Omental fat pad (tissue), 4 donors: Measurements from ENCODE around the gene TMEM143. TPM values are rescaled to one million over a fixed set of nuclear protein-coding genes. Genes with fewer than 3 reads are reported as not detected.

ENCODE experiments used
- ATAC-seq: fragments of 150-250 bp; one replicate; pipeline ENCODE4 v1.9.1; 2016; ENCODE audit warnings: mild to moderate bottlenecking, moderate library complexity; ENCODE audit not compliant: low FRiP score
- DNase-seq: peaks from one replicate; pipeline ENCODE4 v3.0.0-alpha.2; 2019; ENCODE audit warnings: low spot score
- total RNA-seq, 4 donors: library from RNA; depleted of rRNA; stranded (reverse); fragments of >200 nt; gene quantifications; one replicate each; pipeline ENCODE4 v1.1.0, GENCODE V29; 2016
- TF ChIP-seq, protein P1 (sequence below), 3 donors: fragments of 450-650 bp; IDR thresholded peaks; one replicate each; pipeline ENCODE4 v1.5.1; 2016 to 2017; ENCODE audit warnings: antibody characterized with exemption in 3 of 3, mild to moderate bottlenecking in 3 of 3, moderate library complexity in 2 of 3

TMEM143 gene
- total RNA-seq, 4 donors from 2014 or later = 2.0 to 11.5 (median 5.1) TPM

- TF ChIP-seq, protein P1, sequence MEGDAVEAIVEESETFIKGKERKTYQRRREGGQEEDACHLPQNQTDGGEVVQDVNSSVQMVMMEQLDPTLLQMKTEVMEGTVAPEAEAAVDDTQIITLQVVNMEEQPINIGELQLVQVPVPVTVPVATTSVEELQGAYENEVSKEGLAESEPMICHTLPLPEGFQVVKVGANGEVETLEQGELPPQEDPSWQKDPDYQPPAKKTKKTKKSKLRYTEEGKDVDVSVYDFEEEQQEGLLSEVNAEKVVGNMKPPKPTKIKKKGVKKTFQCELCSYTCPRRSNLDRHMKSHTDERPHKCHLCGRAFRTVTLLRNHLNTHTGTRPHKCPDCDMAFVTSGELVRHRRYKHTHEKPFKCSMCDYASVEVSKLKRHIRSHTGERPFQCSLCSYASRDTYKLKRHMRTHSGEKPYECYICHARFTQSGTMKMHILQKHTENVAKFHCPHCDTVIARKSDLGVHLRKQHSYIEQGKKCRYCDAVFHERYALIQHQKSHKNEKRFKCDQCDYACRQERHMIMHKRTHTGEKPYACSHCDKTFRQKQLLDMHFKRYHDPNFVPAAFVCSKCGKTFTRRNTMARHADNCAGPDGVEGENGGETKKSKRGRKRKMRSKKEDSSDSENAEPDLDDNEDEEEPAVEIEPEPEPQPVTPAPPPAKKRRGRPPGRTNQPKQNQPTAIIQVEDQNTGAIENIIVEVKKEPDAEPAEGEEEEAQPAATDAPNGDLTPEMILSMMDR (IDR thresholded peaks at IDR 0.05) = peak in 2 of 3 donors; percentile 68 to 89
- ATAC-seq (peak; percentile 81), DNase-seq (peak; percentile 71)
These were observed 72.8 kb downstream of the TMEM143 start for GRCh38 chr19:48290771-48291488.

- DNase-seq (no peak), ATAC-seq (peak; percentile 66)
- TF ChIP-seq, protein P1 (IDR thresholded peaks at IDR 0.05) = no peak
These were observed 73.4 kb downstream of the TMEM143 start for GRCh38 chr19:48290401-48290770.

- no peak for DNase-seq
- TF ChIP-seq, protein P1 (IDR thresholded peaks at IDR 0.05) = no peak
- no peak for ATAC-seq
These were observed 76.0 kb downstream of the TMEM143 start for GRCh38 chr19:48287748-48288147.

GRCh38 chr19:48284896-48285295 is 78.8 kb downstream of the TMEM143 start:
- no peak for ATAC-seq
- DNase-seq = no peak
- TF ChIP-seq, protein P1 (IDR thresholded peaks at IDR 0.05) = no peak

DNA sequence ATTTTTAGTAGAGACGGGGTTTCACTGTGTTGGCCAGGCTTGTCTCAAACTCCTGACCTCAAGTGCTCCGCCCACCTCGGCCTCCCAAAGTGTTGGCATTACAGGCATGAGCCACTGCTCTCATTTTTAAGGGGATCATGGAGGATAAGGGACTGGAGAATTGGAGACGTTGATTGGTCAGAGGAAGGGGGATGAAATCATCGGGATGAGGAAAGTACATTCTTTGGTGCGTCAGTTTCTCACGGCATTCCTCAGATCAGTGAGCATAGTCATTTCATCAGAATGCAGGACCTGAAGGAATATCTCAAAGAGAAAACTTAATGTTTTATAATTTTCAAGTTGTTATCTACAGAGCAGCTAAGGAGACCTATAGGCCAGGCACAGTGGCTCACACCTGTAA is 79.8 kb downstream of the TMEM143 start:
- DNase-seq = no peak
- no peak for ATAC-seq
- TF ChIP-seq, protein P1 (IDR thresholded peaks at IDR 0.05) = no peak

Other genes with a start within 250 kb of the TMEM143 start
- 10 to 100 TPM in 1 of 4 donors, 1 to 10 TPM in 3; 6.1 to 10.9 (median 7.3) TPM for gene LIG1, start 193.6 kb downstream of the TMEM143 start, total RNA-seq
- 1 to 10 TPM; 1.5 to 3.3 (median 2.0) TPM for gene ZSWIM9, start 193.3 kb downstream of the TMEM143 start, total RNA-seq
- 100 to 1,000 TPM in 1 of 4 donors, 10 to 100 TPM in 3; 28.3 to 144 (median 46.6) TPM for gene CARD8, start 108.0 kb downstream of the TMEM143 start, total RNA-seq
- gene ZNF114, start 93.9 kb downstream of the TMEM143 start, total RNA-seq = under 1 TPM in 1 of 4 donors, not detected in 3; 0.47 TPM
- 100 to 1,000 TPM in 1 of 4 donors, 10 to 100 TPM in 3; 48.6 to 173 (median 58.9) TPM for gene EMP3, start 38.4 kb downstream of the TMEM143 start, total RNA-seq
- not detected for gene SYNGR4, start 427 bp upstream of the TMEM143 start, total RNA-seq
- gene KDELR1, start 27.6 kb upstream of the TMEM143 start, total RNA-seq = 100 to 1,000 TPM in 1 of 4 donors, 10 to 100 TPM in 3; 72.2 to 102 (median 75.3) TPM
- gene GRIN2D, start 29.7 kb upstream of the TMEM143 start, total RNA-seq = under 1 TPM; 0.12 to 0.63 (median 0.33) TPM
- gene GRWD1, start 82.0 kb upstream of the TMEM143 start, total RNA-seq = 10 to 100 TPM; 19.5 to 90.5 (median 31.5) TPM
- gene KCNJ14, start 91.6 kb upstream of the TMEM143 start, total RNA-seq = 1 to 10 TPM in 2 of 4 donors, under 1 TPM in 2; 0.56 to 2.2 (median 1.1) TPM
- 10 to 100 TPM; 19.2 to 49.7 (median 26.8) TPM for gene CYTH2, start 105.4 kb upstream of the TMEM143 start, total RNA-seq
- under 1 TPM; 0.12 to 0.47 (median 0.39) TPM for gene LMTK3, start 147.9 kb upstream of the TMEM143 start, total RNA-seq
- not detected for gene SULT2B1, start 188.2 kb upstream of the TMEM143 start, total RNA-seq
- gene SPACA4, start 242.8 kb upstream of the TMEM143 start, total RNA-seq = not detected